ENCODE results near the gene HRH3. TPM values are rescaled to one million over a fixed set of nuclear protein-coding genes. Genes with fewer than 3 reads are reported as not detected.
A peak's percentile ranks its signal among the peaks of the same experiment; 100 is the strongest.

Gene HRH3
- total RNA-seq, 6 donors from 2014 or later: not detected

- Histone ChIP-seq H3K4me3 (no peak overlapping the region), H3K27me3 (peaks cover 0 to 28% (median 16%) of the 10 kb centered on the region in 4 donors), H3K9me3 (no peaks in the 10 kb centered on the region), H3K27ac (no peak overlapping the region), H3K36me3 (no peaks in the 10 kb centered on the region), H3K4me1 (peaks cover 5 to 10% (median 8%) of the 10 kb centered on the region in 4 donors)
- DNase-seq: peak in 1 of 2 donors; percentile 52
- TF ChIP-seq POLR2AphosphoS5 (IDR thresholded peaks at IDR 0.05) (no peak), POLR2A (IDR thresholded peaks at IDR 0.05) (no peak), CTCF (IDR thresholded peaks at IDR 0.05) (no peak), EP300 (IDR thresholded peaks at IDR 0.05) (no peak)
- 86 to 88% methylated on average over 9 to 13 of the region's 13 CpGs for WGBS, 2 donors
- ATAC-seq (ENCODE audit: low FRiP score in 2 of 2): no peak
Observed at GRCh38 chr20:62225026-62225425, 4.9 kb upstream of the HRH3 start.

GRCh38 chr20:62224113-62224855, 4.2 kb upstream of the HRH3 start:
- TF ChIP-seq POLR2AphosphoS5 (IDR thresholded peaks at IDR 0.05) (no peak), EP300 (IDR thresholded peaks at IDR 0.05) (no peak), CTCF (IDR thresholded peaks at IDR 0.05) (no peak), POLR2A (IDR thresholded peaks at IDR 0.05) (no peak)
- Histone ChIP-seq H3K4me1 (peaks cover 9 to 18% (median 14%) of the 10 kb centered on the region in 4 donors), H3K36me3 (no peaks in the 10 kb centered on the region), H3K27ac (no peak overlapping the region), H3K4me3 (no peak overlapping the region), H3K27me3 (peaks cover 0 to 35% (median 18%) of the 10 kb centered on the region in 4 donors), H3K9me3 (no peaks in the 10 kb centered on the region)
- peak in 1 of 2 donors; percentile 55 for DNase-seq
- no peak for ATAC-seq (ENCODE audit: low FRiP score in 2 of 2)
- 59 to 69% methylated on average over 17 to 21 of the region's 21 CpGs for WGBS, 2 donors

DNA sequence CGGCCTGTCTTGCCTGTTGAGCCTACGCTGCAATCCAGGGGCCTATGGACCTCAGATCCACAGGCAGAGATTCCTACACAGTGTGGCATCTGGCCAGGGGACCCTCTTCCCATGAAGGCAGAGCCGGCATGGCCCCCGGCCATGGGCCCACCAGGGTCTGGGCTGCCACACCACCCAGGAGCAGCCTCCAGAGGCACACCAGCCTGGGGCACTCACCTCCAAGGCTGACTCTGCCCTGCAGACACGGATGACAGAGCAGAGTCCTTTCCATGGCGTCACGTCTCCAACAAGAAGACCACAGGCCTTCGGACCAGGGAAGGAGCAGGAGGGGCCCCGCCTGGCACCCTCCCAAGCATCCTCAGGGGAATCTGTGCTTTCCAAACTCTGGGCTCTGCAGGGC, 3.5 kb upstream of the HRH3 start:
- TF ChIP-seq POLR2A (IDR thresholded peaks at IDR 0.05) (no peak), POLR2AphosphoS5 (IDR thresholded peaks at IDR 0.05) (no peak), EP300 (IDR thresholded peaks at IDR 0.05) (no peak), CTCF (IDR thresholded peaks at IDR 0.05) (no peak)
- DNase-seq: peak in 1 of 2 donors; percentile 61
- Histone ChIP-seq H3K27ac (no peak overlapping the region), H3K4me1 (peaks cover 10 to 22% (median 16%) of the 10 kb centered on the region in 4 donors), H3K27me3 (peaks cover 0 to 42% (median 21%) of the 10 kb centered on the region in 4 donors), H3K9me3 (no peaks in the 10 kb centered on the region), H3K4me3 (no peak overlapping the region), H3K36me3 (no peaks in the 10 kb centered on the region)
- ATAC-seq (ENCODE audit: low FRiP score in 2 of 2): no peak
- 75% methylated on average over 9 of the region's 9 CpGs; no CpG with 5 or more reads in 1 of the 2 donors for WGBS, 2 donors

- ATAC-seq (ENCODE audit: low FRiP score in 2 of 2) (no peak), DNase-seq (peak in 1 of 2 donors; percentile 44)
- no peaks in the 10 kb centered on the region for H3K9me3 ChIP-seq
- 65 to 87% methylated on average over 5 to 13 of the region's 13 CpGs for WGBS, 2 donors
- H3K27me3 ChIP-seq: peaks cover 0 to 48% (median 24%) of the 10 kb centered on the region in 4 donors
- H3K27ac ChIP-seq: no peak overlapping the region
- H3K4me1 ChIP-seq: peaks cover 10 to 22% (median 16%) of the 10 kb centered on the region in 4 donors
- TF ChIP-seq POLR2A (IDR thresholded peaks at IDR 0.05) (no peak), EP300 (IDR thresholded peaks at IDR 0.05) (no peak), CTCF (IDR thresholded peaks at IDR 0.05) (no peak), POLR2AphosphoS5 (IDR thresholded peaks at IDR 0.05) (no peak)
- H3K36me3 ChIP-seq: no peaks in the 10 kb centered on the region
- no peak overlapping the region for H3K4me3 ChIP-seq
Observed at GRCh38 chr20:62222972-62223371, 2.9 kb upstream of the HRH3 start.
